ENCODE measurements around the gene GPR17. TPM values are rescaled to one million over a fixed set of nuclear protein-coding genes. Genes with fewer than 3 reads are reported as not detected.
A peak's percentile ranks its signal among the peaks of the same experiment; 100 is the strongest.

GPR17 gene
- total and polyA plus RNA-seq, 8 donors, result 0.24 to 3.6 (median 1.1) TPM

GRCh38 chr2:127633556-127634065 lies 12.3 kb upstream of the GPR17 start:
- no peak for TF ChIP-seq CTCF (IDR thresholded peaks at IDR 0.05)
- Histone ChIP-seq H3K4me3 (no peak overlapping the region), H3K4me1 (peaks cover 17 to 70% of the 10 kb centered on the region in 2 donors), H3K27me3 (no peaks in the 10 kb centered on the region), H3K9me3 (no peaks in the 10 kb centered on the region), H3K36me3 (no peaks in the 10 kb centered on the region), H3K27ac (peak overlapping the region in 1 of 2 donors; percentile 49)
- peak in 1 of 4 donors; percentile 65 for DNase-seq
- no peak for ATAC-seq
- intact Hi-C loops (cut with DNase I), result no loop called here

GRCh38 chr2:127634066-127634617 lies 11.8 kb upstream of the GPR17 start:
- ATAC-seq (no peak), DNase-seq (no peak)
- Histone ChIP-seq H3K27ac (peak overlapping the region in 1 of 2 donors; percentile 49), H3K36me3 (no peaks in the 10 kb centered on the region), H3K4me3 (no peak overlapping the region), H3K4me1 (peaks cover 17 to 75% of the 10 kb centered on the region in 2 donors), H3K27me3 (no peaks in the 10 kb centered on the region), H3K9me3 (no peaks in the 10 kb centered on the region)
- intact Hi-C loops (cut with DNase I), result no loop called here
- no peak for TF ChIP-seq CTCF (IDR thresholded peaks at IDR 0.05)

GRCh38 chr2:127634626-127635379 lies 11.2 kb upstream of the GPR17 start:
- H3K4me1 ChIP-seq, result peaks cover 17 to 82% of the 10 kb centered on the region in 2 donors

GRCh38 chr2:127635380-127636237 lies 10.3 kb upstream of the GPR17 start:
- H3K4me1 ChIP-seq, result peaks cover 17 to 83% of the 10 kb centered on the region in 2 donors

More at GRCh38 chr2:127634626-127635379, 11.2 kb upstream of the GPR17 start:
- intact Hi-C loops (cut with DNase I), result no loop called here
- DNase-seq, result peak in 1 of 4 donors; percentile 67
- Histone ChIP-seq H3K36me3 (peaks cover 0 to 3% of the 10 kb centered on the region in 2 donors), H3K4me3 (no peak overlapping the region), H3K27me3 (no peaks in the 10 kb centered on the region), H3K27ac (peak overlapping the region in 1 of 2 donors; percentile 49), H3K9me3 (no peaks in the 10 kb centered on the region)
- TF ChIP-seq CTCF (IDR thresholded peaks at IDR 0.05), result no peak
- no peak for ATAC-seq

More at GRCh38 chr2:127635380-127636237, 10.3 kb upstream of the GPR17 start:
- TF ChIP-seq CTCF (IDR thresholded peaks at IDR 0.05), result no peak
- ATAC-seq (no peak), DNase-seq (no peak)
- Histone ChIP-seq H3K27me3 (no peaks in the 10 kb centered on the region), H3K9me3 (no peaks in the 10 kb centered on the region), H3K36me3 (peaks cover 0 to 11% of the 10 kb centered on the region in 2 donors), H3K4me3 (no peak overlapping the region), H3K27ac (peak overlapping the region in 1 of 2 donors; percentile 92)
- intact Hi-C loops (cut with DNase I), result no loop called here

Measured in left lung (tissue), 10 donors.